Measurements from ENCODE around the gene SAMD4A. TPM values are rescaled to one million over a fixed set of nuclear protein-coding genes. Genes with fewer than 3 reads are reported as not detected.

SAMD4A gene
- total RNA-seq, 2 donors from 2014 or later = 1.9 to 8.0 TPM

- H3K4me1 ChIP-seq (ENCODE audit: control insufficient read depth, insufficient read depth, low read length) = no peaks in the 10 kb centered on the region
- H3K9me3 ChIP-seq (ENCODE audit: control insufficient read depth, low read length) = no peaks in the 10 kb centered on the region
- no peak for DNase-seq
- Mint-ChIP-seq H3K4me1 (no peaks in the 10 kb centered on the region), H3K9me3 (no peaks in the 10 kb centered on the region), H3K27me3 (ENCODE audit: insufficient read depth) (no peaks in the 10 kb centered on the region), H3K27ac (no peak overlapping the region), H3K4me3 (no peak overlapping the region), H3K36me3 (ENCODE audit: low read depth) (no peaks in the 10 kb centered on the region)
- WGBS, 2 experiments (ENCODE audit: insufficient coverage in 1 of 2, insufficient read length in 1 of 2) = 94 to 100% methylated on average over 8 to 12 of the region's 12 CpGs
- no peaks in the 10 kb centered on the region for H3K36me3 ChIP-seq (ENCODE audit: control insufficient read depth, insufficient read depth, low read length)
- H3K27ac ChIP-seq (ENCODE audit: low read depth, low read length) = no peak overlapping the region
- H3K9ac ChIP-seq (ENCODE audit: extremely low read depth, low read length, poor library complexity, severe bottlenecking) = no peak overlapping the region
- TF ChIP-seq CTCF (conservative IDR thresholded peaks at IDR 0.05) = no peak
- H3K4me3 ChIP-seq (ENCODE audit: low read length) = no peak overlapping the region
- H3K27me3 ChIP-seq (ENCODE audit: control insufficient read depth, insufficient read depth, low read length, poor library complexity, severe bottlenecking) = no peaks in the 10 kb centered on the region
Observed at GRCh38 chr14:54702014-54702491, 135.1 kb downstream of the SAMD4A start.

GRCh38 chr14:54702492-54702891 is 135.6 kb downstream of the SAMD4A start:
- no peaks in the 10 kb centered on the region for H3K9me3 ChIP-seq (ENCODE audit: control insufficient read depth, low read length)
- no peaks in the 10 kb centered on the region for H3K4me1 ChIP-seq (ENCODE audit: control insufficient read depth, insufficient read depth, low read length)
- no peak for TF ChIP-seq CTCF (conservative IDR thresholded peaks at IDR 0.05)
- H3K4me3 ChIP-seq (ENCODE audit: low read length) = no peak overlapping the region
- H3K36me3 ChIP-seq (ENCODE audit: control insufficient read depth, insufficient read depth, low read length) = no peaks in the 10 kb centered on the region
- Mint-ChIP-seq H3K4me1 (no peaks in the 10 kb centered on the region), H3K9me3 (no peaks in the 10 kb centered on the region), H3K4me3 (no peak overlapping the region), H3K36me3 (ENCODE audit: low read depth) (no peaks in the 10 kb centered on the region), H3K27ac (no peak overlapping the region), H3K27me3 (ENCODE audit: insufficient read depth) (no peaks in the 10 kb centered on the region)
- no peaks in the 10 kb centered on the region for H3K27me3 ChIP-seq (ENCODE audit: control insufficient read depth, insufficient read depth, low read length, poor library complexity, severe bottlenecking)
- H3K9ac ChIP-seq (ENCODE audit: extremely low read depth, low read length, poor library complexity, severe bottlenecking) = no peak overlapping the region
- H3K27ac ChIP-seq (ENCODE audit: low read depth, low read length) = no peak overlapping the region
- 94 to 100% methylated on average over 5 of the region's 5 CpGs for WGBS, 2 experiments (ENCODE audit: insufficient coverage in 1 of 2, insufficient read length in 1 of 2)
- DNase-seq = no peak

- Mint-ChIP-seq H3K27me3 (ENCODE audit: insufficient read depth) (no peaks in the 10 kb centered on the region), H3K36me3 (ENCODE audit: low read depth) (no peaks in the 10 kb centered on the region), H3K4me1 (no peaks in the 10 kb centered on the region), H3K9me3 (no peaks in the 10 kb centered on the region), H3K4me3 (no peak overlapping the region), H3K27ac (no peak overlapping the region)
- H3K27me3 ChIP-seq (ENCODE audit: control insufficient read depth, insufficient read depth, low read length, poor library complexity, severe bottlenecking) = no peaks in the 10 kb centered on the region
- H3K4me3 ChIP-seq (ENCODE audit: low read length) = no peak overlapping the region
- H3K9ac ChIP-seq (ENCODE audit: extremely low read depth, low read length, poor library complexity, severe bottlenecking) = no peak overlapping the region
- no peak for DNase-seq
- no peaks in the 10 kb centered on the region for H3K9me3 ChIP-seq (ENCODE audit: control insufficient read depth, low read length)
- H3K27ac ChIP-seq (ENCODE audit: low read depth, low read length) = no peak overlapping the region
- TF ChIP-seq CTCF (conservative IDR thresholded peaks at IDR 0.05) = no peak
- no peaks in the 10 kb centered on the region for H3K36me3 ChIP-seq (ENCODE audit: control insufficient read depth, insufficient read depth, low read length)
- H3K4me1 ChIP-seq (ENCODE audit: control insufficient read depth, insufficient read depth, low read length) = no peaks in the 10 kb centered on the region
- 97 to 98% methylated on average over 5 of the region's 5 CpGs for WGBS, 2 experiments (ENCODE audit: insufficient coverage in 1 of 2, insufficient read length in 1 of 2)
Observed at GRCh38 chr14:54703082-54703481, 136.2 kb downstream of the SAMD4A start.
